ENCODE results near the gene AGPAT3. TPM values are rescaled to one million over a fixed set of nuclear protein-coding genes. Genes with fewer than 3 reads are reported as not detected.

Gene AGPAT3
- total RNA-seq, 4 donors from 2014 or later, result 32.1 to 58.8 (median 48.7) TPM

- intact Hi-C loops (cut with DNase I; ENCODE audit: low total_unique reads), result no loop called here
- WGBS, 2 donors, result 62 to 77% methylated on average over 9 of the region's 9 CpGs
- TF ChIP-seq CTCF (IDR thresholded peaks at IDR 0.05) (no peak), POLR2A (IDR thresholded peaks at IDR 0.05) (no peak)
Measured at GRCh38 chr21:43918385-43918947, 53.4 kb downstream of the AGPAT3 start.

GRCh38 chr21:43919283-43919682, 54.3 kb downstream of the AGPAT3 start:
- 96% methylated on average over 7 of the region's 7 CpGs for WGBS, 2 donors
- DNase-seq (ENCODE audit: low spot score in 2 of 2), result no peak
- intact Hi-C loops (cut with DNase I; ENCODE audit: low total_unique reads), result no loop called here
- TF ChIP-seq CTCF (IDR thresholded peaks at IDR 0.05) (no peak), POLR2A (IDR thresholded peaks at IDR 0.05) (no peak)
- no peak overlapping the region for H3K4me3 ChIP-seq (ENCODE audit: low read depth, poor library complexity, severe bottlenecking)

More at GRCh38 chr21:43918385-43918947, 53.4 kb downstream of the AGPAT3 start:
- H3K4me3 ChIP-seq (ENCODE audit: low read depth, poor library complexity, severe bottlenecking), result no peak overlapping the region
- DNase-seq (ENCODE audit: low spot score in 2 of 2), result no peak

GRCh38 chr21:43919871-43920801, 55.1 kb downstream of the AGPAT3 start:
- H3K4me3 ChIP-seq (ENCODE audit: low read depth, poor library complexity, severe bottlenecking), result no peak overlapping the region
- intact Hi-C loops (cut with DNase I; ENCODE audit: low total_unique reads), result no loop called here
- no peak for TF ChIP-seq CTCF (IDR thresholded peaks at IDR 0.05)
- no peak for TF ChIP-seq POLR2A (IDR thresholded peaks at IDR 0.05)
- WGBS, 2 donors, result 86 to 93% methylated on average over 21 to 22 of the region's 25 CpGs
- DNase-seq (ENCODE audit: low spot score in 2 of 2), result no peak

- TF ChIP-seq POLR2A (IDR thresholded peaks at IDR 0.05), result no peak
- TF ChIP-seq CTCF (IDR thresholded peaks at IDR 0.05), result no peak
- no peak overlapping the region for H3K4me3 ChIP-seq (ENCODE audit: low read depth, poor library complexity, severe bottlenecking)
- WGBS, 2 donors, result 84 to 93% methylated on average over 10 of the region's 10 CpGs
- intact Hi-C loops (cut with DNase I; ENCODE audit: low total_unique reads), result no loop called here
- no peak for DNase-seq (ENCODE audit: low spot score in 2 of 2)
Measured at GRCh38 chr21:43921571-43921978, 56.6 kb downstream of the AGPAT3 start.

GRCh38 chr21:43921979-43922945, 57.2 kb downstream of the AGPAT3 start:
- no peak for DNase-seq (ENCODE audit: low spot score in 2 of 2)
- WGBS, 2 donors, result 65 to 70% methylated on average over 25 to 27 of the region's 27 CpGs
- intact Hi-C loops (cut with DNase I; ENCODE audit: low total_unique reads), result no loop called here

More at GRCh38 chr21:43921979-43922945, 57.2 kb downstream of the AGPAT3 start:
- TF ChIP-seq POLR2A (IDR thresholded peaks at IDR 0.05), result no peak
- TF ChIP-seq CTCF (IDR thresholded peaks at IDR 0.05), result no peak
- no peak overlapping the region for H3K4me3 ChIP-seq (ENCODE audit: low read depth, poor library complexity, severe bottlenecking)
